HepG2 (cell line): Measurements from ENCODE around the gene EREG. TPM values are rescaled to one million over a fixed set of nuclear protein-coding genes. Genes with fewer than 3 reads are reported as not detected.

Source experiments
- ATAC-seq: fragments of 200-7000 bp; cut with Tn5 transposase; 3 replicates; pipeline ENCODE4 v1.9.1; 2020; ENCODE audit warnings: mild to moderate bottlenecking, moderate library complexity
- BruUV-seq: library from RNA; stranded (reverse); fragments of 400-500 nt; replicated peaks from 2 replicates; lab custom pipeline; 2021; lab: Mats Ljungman, UMichigan
- CTCF ChIA-PET: fragments of 300-600 bp; formaldehyde crosslinking; extraction: SDS; loops from one replicate; lab custom pipeline; 2021; ENCODE audit warnings: low total read pairs, inconsistent platforms, low intra/inter-chr PET ratio; lab: Yijun Ruan, JAX
- POLR2A ChIA-PET: fragments of 350-600 bp; sonication (Branson Sonifier 250); formaldehyde crosslinking; loops from one replicate; lab custom pipeline; 2020; ENCODE audit warnings: antibody characterized with exemption, inconsistent platforms; lab: Yijun Ruan, JAX
- DNase-seq: peaks from one replicate; pipeline ENCODE4 v3.0.0-alpha.2; 2015; ENCODE audit warnings: low spot score
- FAIRE-seq: peaks from 3 replicates; lab custom pipeline; 2011; peaks lifted over from hg19 to GRCh38; lab: Jason Lieb, UNC
- H2AFZ ChIP-seq: one replicate; pipeline ENCODE4 v1.6.1; 2011; ENCODE audit warnings: low read length, inconsistent platforms
- H3K27ac ChIP-seq: fragments of 300-600 bp; 3 replicates; pipeline ENCODE4 v1.8.0; 2011; ENCODE audit warnings: mixed run types, mild to moderate bottlenecking, mixed read lengths, low read length, inconsistent platforms; ENCODE audit not compliant: insufficient read depth; ENCODE audit errors: extremely low read length
- H3K27me3 ChIP-seq, 2 experiments: fragments of 200-600 bp in 1 of 2; 2 replicates in 1 of 2; 3 replicates in 1 of 2; pipeline versions ENCODE4 v1.6.0 to v1.8.0; 2011; ENCODE audit warnings: low read length in 2 of 2, mild to moderate bottlenecking in 2 of 2, moderate library complexity in 2 of 2, inconsistent platforms in 1 of 2; ENCODE audit not compliant: insufficient read depth in 2 of 2, control insufficient read depth in 1 of 2
- H3K36me3 ChIP-seq, 2 experiments: fragments of 200-600 bp in 1 of 2; replicated peaks in 1 of 2; 2 replicates in 1 of 2; 3 replicates in 1 of 2; pipeline versions ENCODE4 v1.5.1 to v1.8.0; 2011; ENCODE audit warnings: low read length in 2 of 2, inconsistent platforms in 1 of 2; ENCODE audit not compliant: insufficient read depth in 2 of 2, control insufficient read depth in 1 of 2
- H3K4me1 ChIP-seq: 2 replicates; pipeline ENCODE4 v1.5.1; 2012; ENCODE audit warnings: low read length, inconsistent platforms; ENCODE audit not compliant: insufficient read depth
- H3K4me2 ChIP-seq: 2 replicates; pipeline ENCODE4 v1.6.0; 2011; ENCODE audit warnings: low read depth, low read length, inconsistent platforms
- H3K4me3 ChIP-seq, 3 experiments: fragments of 200-600 bp in 1 of 3; sonication (generic), shearing (Covaris generic) in 1 of 3; replicated peaks in 1 of 3; 2 replicates each; pipeline ENCODE4 v1.5.1; 2011 to 2016; ENCODE audit warnings: low read length in 3 of 3, inconsistent platforms in 2 of 3, low read depth in 2 of 3, mild to moderate bottlenecking in 2 of 3, control low read depth in 1 of 3, mixed read lengths in 1 of 3; ENCODE audit not compliant: insufficient read depth in 1 of 3
- H3K79me2 ChIP-seq: one replicate; pipeline ENCODE4 v1.6.1; 2011; ENCODE audit warnings: low read length, inconsistent platforms; ENCODE audit not compliant: insufficient read depth
- H3K9ac ChIP-seq: 2 replicates; pipeline ENCODE4 v1.6.0; 2011; ENCODE audit warnings: mild to moderate bottlenecking, low read depth, low read length, inconsistent platforms; ENCODE audit not compliant: insufficient read depth
- H3K9me3 ChIP-seq: 2 replicates; pipeline ENCODE4 v1.5.1; 2012; ENCODE audit warnings: mild to moderate bottlenecking, low read length
- H4K20me1 ChIP-seq: 2 replicates; pipeline ENCODE4 v1.6.0; 2011; ENCODE audit warnings: inconsistent platforms, mild to moderate bottlenecking, low read length, moderate library complexity; ENCODE audit not compliant: insufficient read depth
- DMAP1 ChIP-seq: IDR thresholded peaks from 2 replicates; pipeline ENCODE4 v1.6.1; 2016
- KDM5A ChIP-seq: fragments of 200-600 bp; sonication (generic); IDR thresholded peaks from 2 replicates; pipeline ENCODE4 v1.7.0; 2018; ENCODE audit warnings: antibody characterized with exemption, mild to moderate bottlenecking, low read length, borderline replicate concordance
- RARG ChIP-seq: sonication (generic); formaldehyde crosslinking; IDR thresholded peaks from 2 replicates; pipeline ENCODE4 v1.4.0; 2020; ENCODE audit warnings: low read depth, mild to moderate bottlenecking, missing genetic modification reagents
- ZFP37 ChIP-seq: sonication (generic); formaldehyde crosslinking; IDR thresholded peaks from 2 replicates; pipeline ENCODE4 v1.4.0; 2020; ENCODE audit warnings: missing genetic modification reagents, borderline replicate concordance
- ZFP90 ChIP-seq: sonication (generic); formaldehyde crosslinking; IDR thresholded peaks from 2 replicates; pipeline ENCODE4 v1.8.0; 2022; ENCODE audit warnings: missing genetic modification reagents, mild to moderate bottlenecking, inconsistent platforms, borderline replicate concordance
- ZNF124 ChIP-seq: sonication (generic); formaldehyde crosslinking; IDR thresholded peaks from 2 replicates; pipeline ENCODE4 v1.4.0; 2020; ENCODE audit warnings: missing genetic modification reagents
- ZNF296 ChIP-seq: sonication (generic); formaldehyde crosslinking; conservative IDR thresholded peaks from 2 replicates; pipeline ENCODE4 v1.5.0; 2020; ENCODE audit warnings: mild to moderate bottlenecking, missing genetic modification reagents
- ZNF550 ChIP-seq: sonication (generic); formaldehyde crosslinking; IDR thresholded peaks from 2 replicates; pipeline ENCODE4 v1.4.0; 2020; ENCODE audit warnings: mild to moderate bottlenecking, missing genetic modification reagents, borderline replicate concordance
- ZNF788 ChIP-seq: sonication (generic); formaldehyde crosslinking; IDR thresholded peaks from 2 replicates; pipeline ENCODE4 v1.5.0; 2020; ENCODE audit warnings: mild to moderate bottlenecking, missing genetic modification reagents, borderline replicate concordance
- WGBS: methylation state at CpG from one replicate; pipeline ENCODE4 v1.1.6; 2017; ENCODE audit warnings: low lambda C conversion rate; 5-methylcytosine and 5-hydroxymethylcytosine counted together
- in situ Hi-C: cut with HindIII; loops from 2 replicates; pipeline ENCODE4 v1.10.0; 2017; ENCODE audit warnings: low pct_unique_long_range_greater_than_20kb; ENCODE audit not compliant: extremely low pct_ligation_motif_present
- intact Hi-C: fragments of 100-400 bp; cut with micrococcal nuclease; formaldehyde crosslinking; loops from one replicate; pipeline ENCODE4 v1.10.0; 2022; ENCODE audit not compliant: unreplicated experiment
- polyA plus RNA-seq, 8 experiments: library from polyadenylated mRNA; depleted of rRNA in 3 of 8; stranded (reverse) in 7 of 8; unstranded in 1 of 8; fragments of >200 nt; fragmentation: Illumina TruSeq in 4 of 8; extraction: Trizol in 4 of 8; gene quantifications; 2 replicates each; pipeline versions ENCODE4 v1.2.1 to v1.2.3, GENCODE V29; 2011 to 2016; ENCODE audit warnings: low read depth in 4 of 8, missing spikeins in 1 of 8, mixed read lengths in 1 of 8; ENCODE audit not compliant: insufficient read depth in 1 of 8
- total RNA-seq, 5 experiments: library from RNA; depleted of rRNA; stranded (reverse); fragments of >200 nt; fragmentation: Illumina TruSeq; extraction: Trizol; gene quantifications; 2 replicates each; pipeline ENCODE4 v1.2.3, GENCODE V29; 2016; ENCODE audit warnings: low read depth in 1 of 5
- TF ChIP-seq, protein P1 (sequence below): sonication (generic); formaldehyde crosslinking; IDR thresholded peaks from 2 replicates; pipeline ENCODE4 v1.4.0; 2020; ENCODE audit warnings: missing genetic modification reagents
- TF ChIP-seq, protein P2 (sequence below): IDR thresholded peaks from 2 replicates; pipeline ENCODE4 v1.6.1; 2016; ENCODE audit warnings: control low read depth
- TF ChIP-seq, protein P3 (sequence below): sonication (generic); formaldehyde crosslinking; IDR thresholded peaks from 2 replicates; pipeline ENCODE4 v1.4.0; 2020; ENCODE audit warnings: missing genetic modification reagents, mild to moderate bottlenecking, borderline replicate concordance
- TF ChIP-seq, protein P4 (sequence below): IDR thresholded peaks from 2 replicates; pipeline ENCODE4 v1.6.1; 2012; ENCODE audit warnings: low read length, improper control_type of control experiment
- TF ChIP-seq, protein P5 (sequence below): sonication (generic); formaldehyde crosslinking; IDR thresholded peaks from 2 replicates; pipeline ENCODE4 v1.4.0; 2020; ENCODE audit warnings: missing genetic modification reagents

Gene EREG
- total and polyA plus RNA-seq, 2 of the 13 experiments (the other 11 are each of a cell fraction or from before 2014, with no cell fraction given): 0.11 to 0.13 TPM

DNA sequence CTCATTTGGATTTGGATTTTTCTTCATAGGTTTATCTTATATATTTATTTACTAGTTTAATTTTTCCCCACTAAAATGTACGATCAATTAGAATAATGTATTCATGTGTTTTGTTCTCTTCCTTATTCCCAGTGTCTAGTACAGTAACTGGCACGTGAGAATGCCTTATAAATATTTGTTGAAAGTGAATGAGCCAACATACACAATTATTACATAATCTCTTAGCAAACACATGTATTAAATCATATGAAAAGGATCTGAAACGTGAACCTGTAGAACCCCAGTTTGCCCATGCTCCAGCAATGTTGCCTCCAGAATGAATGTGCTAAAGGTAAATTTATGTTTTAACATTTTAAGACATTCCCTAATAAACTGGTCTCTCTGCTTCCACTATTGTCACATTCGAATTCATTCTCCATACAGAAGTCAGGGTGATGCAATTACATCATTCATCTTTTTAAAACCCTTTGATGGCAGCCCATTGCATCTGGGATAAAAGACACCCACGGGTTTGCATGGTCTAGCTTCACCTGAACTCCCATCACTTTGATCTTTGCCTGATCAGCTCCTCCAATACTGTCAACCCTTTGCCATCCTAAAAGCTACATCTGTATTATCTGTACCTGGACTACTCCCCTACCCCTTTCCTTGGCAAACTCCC, 49.3 kb downstream of the EREG start:
- WGBS: 6% methylated on average over 5 of the region's 5 CpGs
- Histone ChIP-seq H3K4me1 (no peaks in the 10 kb centered on the region), H2AFZ (no peak overlapping the region), H3K9ac (no peak overlapping the region), H3K27me3 (no peaks in the 10 kb centered on the region), H3K27ac (no peak overlapping the region), H3K36me3 (no peaks in the 10 kb centered on the region), H3K4me3 (no peak overlapping the region), H3K79me2 (no peaks in the 10 kb centered on the region), H4K20me1 (no peaks in the 10 kb centered on the region), H3K4me2 (no peak overlapping the region), H3K9me3 (no peaks in the 10 kb centered on the region)
- CTCF ChIA-PET: no interaction called here
- no peak for DNase-seq
- no TSS peak for BruUV-seq
- FAIRE-seq: no peak
- in situ Hi-C loops (no loop called here), intact Hi-C loops (no loop called here)
- POLR2A ChIA-PET: interaction anchor here (0.9 kb wide), 1 partner anchor 9 kb away, joined by 3 read pairs; no protein-coding TSS in a partner anchor
- ATAC-seq: no peak
- TF ChIP-seq DMAP1 (CRISPR knock-in tag) (no peak), ZFP37 (CRISPR knock-in tag) (no peak), RARG (CRISPR knock-in tag) (no peak), ZNF788 (no peak), ZFP90 (CRISPR knock-in tag) (no peak), ZNF124 (CRISPR knock-in tag) (no peak), ZNF296 (CRISPR knock-in tag) (no peak), ZNF550 (CRISPR knock-in tag) (no peak), KDM5A (no peak)
- TF ChIP-seq, protein P1, sequence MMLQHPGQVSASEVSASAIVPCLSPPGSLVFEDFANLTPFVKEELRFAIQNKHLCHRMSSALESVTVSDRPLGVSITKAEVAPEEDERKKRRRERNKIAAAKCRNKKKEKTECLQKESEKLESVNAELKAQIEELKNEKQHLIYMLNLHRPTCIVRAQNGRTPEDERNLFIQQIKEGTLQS (CRISPR knock-in tag): no peak
- TF ChIP-seq, protein P2, sequence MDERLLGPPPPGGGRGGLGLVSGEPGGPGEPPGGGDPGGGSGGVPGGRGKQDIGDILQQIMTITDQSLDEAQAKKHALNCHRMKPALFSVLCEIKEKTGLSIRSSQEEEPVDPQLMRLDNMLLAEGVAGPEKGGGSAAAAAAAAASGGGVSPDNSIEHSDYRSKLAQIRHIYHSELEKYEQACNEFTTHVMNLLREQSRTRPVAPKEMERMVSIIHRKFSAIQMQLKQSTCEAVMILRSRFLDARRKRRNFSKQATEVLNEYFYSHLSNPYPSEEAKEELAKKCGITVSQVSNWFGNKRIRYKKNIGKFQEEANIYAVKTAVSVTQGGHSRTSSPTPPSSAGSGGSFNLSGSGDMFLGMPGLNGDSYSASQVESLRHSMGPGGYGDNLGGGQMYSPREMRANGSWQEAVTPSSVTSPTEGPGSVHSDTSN (CRISPR knock-in tag): no peak
- TF ChIP-seq, protein P3, sequence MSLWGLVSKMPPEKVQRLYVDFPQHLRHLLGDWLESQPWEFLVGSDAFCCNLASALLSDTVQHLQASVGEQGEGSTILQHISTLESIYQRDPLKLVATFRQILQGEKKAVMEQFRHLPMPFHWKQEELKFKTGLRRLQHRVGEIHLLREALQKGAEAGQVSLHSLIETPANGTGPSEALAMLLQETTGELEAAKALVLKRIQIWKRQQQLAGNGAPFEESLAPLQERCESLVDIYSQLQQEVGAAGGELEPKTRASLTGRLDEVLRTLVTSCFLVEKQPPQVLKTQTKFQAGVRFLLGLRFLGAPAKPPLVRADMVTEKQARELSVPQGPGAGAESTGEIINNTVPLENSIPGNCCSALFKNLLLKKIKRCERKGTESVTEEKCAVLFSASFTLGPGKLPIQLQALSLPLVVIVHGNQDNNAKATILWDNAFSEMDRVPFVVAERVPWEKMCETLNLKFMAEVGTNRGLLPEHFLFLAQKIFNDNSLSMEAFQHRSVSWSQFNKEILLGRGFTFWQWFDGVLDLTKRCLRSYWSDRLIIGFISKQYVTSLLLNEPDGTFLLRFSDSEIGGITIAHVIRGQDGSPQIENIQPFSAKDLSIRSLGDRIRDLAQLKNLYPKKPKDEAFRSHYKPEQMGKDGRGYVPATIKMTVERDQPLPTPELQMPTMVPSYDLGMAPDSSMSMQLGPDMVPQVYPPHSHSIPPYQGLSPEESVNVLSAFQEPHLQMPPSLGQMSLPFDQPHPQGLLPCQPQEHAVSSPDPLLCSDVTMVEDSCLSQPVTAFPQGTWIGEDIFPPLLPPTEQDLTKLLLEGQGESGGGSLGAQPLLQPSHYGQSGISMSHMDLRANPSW (CRISPR knock-in tag): no peak
- TF ChIP-seq, protein P4, sequence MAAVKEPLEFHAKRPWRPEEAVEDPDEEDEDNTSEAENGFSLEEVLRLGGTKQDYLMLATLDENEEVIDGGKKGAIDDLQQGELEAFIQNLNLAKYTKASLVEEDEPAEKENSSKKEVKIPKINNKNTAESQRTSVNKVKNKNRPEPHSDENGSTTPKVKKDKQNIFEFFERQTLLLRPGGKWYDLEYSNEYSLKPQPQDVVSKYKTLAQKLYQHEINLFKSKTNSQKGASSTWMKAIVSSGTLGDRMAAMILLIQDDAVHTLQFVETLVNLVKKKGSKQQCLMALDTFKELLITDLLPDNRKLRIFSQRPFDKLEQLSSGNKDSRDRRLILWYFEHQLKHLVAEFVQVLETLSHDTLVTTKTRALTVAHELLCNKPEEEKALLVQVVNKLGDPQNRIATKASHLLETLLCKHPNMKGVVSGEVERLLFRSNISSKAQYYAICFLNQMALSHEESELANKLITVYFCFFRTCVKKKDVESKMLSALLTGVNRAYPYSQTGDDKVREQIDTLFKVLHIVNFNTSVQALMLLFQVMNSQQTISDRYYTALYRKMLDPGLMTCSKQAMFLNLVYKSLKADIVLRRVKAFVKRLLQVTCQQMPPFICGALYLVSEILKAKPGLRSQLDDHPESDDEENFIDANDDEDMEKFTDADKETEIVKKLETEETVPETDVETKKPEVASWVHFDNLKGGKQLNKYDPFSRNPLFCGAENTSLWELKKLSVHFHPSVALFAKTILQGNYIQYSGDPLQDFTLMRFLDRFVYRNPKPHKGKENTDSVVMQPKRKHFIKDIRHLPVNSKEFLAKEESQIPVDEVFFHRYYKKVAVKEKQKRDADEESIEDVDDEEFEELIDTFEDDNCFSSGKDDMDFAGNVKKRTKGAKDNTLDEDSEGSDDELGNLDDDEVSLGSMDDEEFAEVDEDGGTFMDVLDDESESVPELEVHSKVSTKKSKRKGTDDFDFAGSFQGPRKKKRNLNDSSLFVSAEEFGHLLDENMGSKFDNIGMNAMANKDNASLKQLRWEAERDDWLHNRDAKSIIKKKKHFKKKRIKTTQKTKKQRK: no peak
- TF ChIP-seq, protein P5, sequence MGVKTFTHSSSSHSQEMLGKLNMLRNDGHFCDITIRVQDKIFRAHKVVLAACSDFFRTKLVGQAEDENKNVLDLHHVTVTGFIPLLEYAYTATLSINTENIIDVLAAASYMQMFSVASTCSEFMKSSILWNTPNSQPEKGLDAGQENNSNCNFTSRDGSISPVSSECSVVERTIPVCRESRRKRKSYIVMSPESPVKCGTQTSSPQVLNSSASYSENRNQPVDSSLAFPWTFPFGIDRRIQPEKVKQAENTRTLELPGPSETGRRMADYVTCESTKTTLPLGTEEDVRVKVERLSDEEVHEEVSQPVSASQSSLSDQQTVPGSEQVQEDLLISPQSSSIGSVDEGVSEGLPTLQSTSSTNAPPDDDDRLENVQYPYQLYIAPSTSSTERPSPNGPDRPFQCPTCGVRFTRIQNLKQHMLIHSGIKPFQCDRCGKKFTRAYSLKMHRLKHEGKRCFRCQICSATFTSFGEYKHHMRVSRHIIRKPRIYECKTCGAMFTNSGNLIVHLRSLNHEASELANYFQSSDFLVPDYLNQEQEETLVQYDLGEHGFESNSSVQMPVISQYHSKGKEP (CRISPR knock-in tag): no peak
